ENCODE results near the gene PADI4.

GRCh38 chr1:17304826-17305175, 3.2 kb upstream of the PADI4 start:
- TF ChIP-seq ATF6 (CRISPR knock-in tag; IDR thresholded peaks at IDR 0.05) (no peak), USF2 (CRISPR knock-in tag; IDR thresholded peaks at IDR 0.05) (no peak), ATF2 (CRISPR knock-in tag; IDR thresholded peaks at IDR 0.05; ENCODE audit: borderline replicate concordance, low read depth) (no peak), CTCF (IDR thresholded peaks at IDR 0.05) (no peak), SMAD3 (CRISPR knock-in tag; IDR thresholded peaks at IDR 0.05; ENCODE audit: borderline replicate concordance) (no peak), TP53 (CRISPR knock-in tag; IDR thresholded peaks at IDR 0.05) (no peak), TEAD4 (CRISPR knock-in tag; IDR thresholded peaks at IDR 0.05) (no peak), SP1 (CRISPR knock-in tag; conservative IDR thresholded peaks at IDR 0.05) (no peak)
